Measurements from ENCODE around the gene HEBP1.

DNA sequence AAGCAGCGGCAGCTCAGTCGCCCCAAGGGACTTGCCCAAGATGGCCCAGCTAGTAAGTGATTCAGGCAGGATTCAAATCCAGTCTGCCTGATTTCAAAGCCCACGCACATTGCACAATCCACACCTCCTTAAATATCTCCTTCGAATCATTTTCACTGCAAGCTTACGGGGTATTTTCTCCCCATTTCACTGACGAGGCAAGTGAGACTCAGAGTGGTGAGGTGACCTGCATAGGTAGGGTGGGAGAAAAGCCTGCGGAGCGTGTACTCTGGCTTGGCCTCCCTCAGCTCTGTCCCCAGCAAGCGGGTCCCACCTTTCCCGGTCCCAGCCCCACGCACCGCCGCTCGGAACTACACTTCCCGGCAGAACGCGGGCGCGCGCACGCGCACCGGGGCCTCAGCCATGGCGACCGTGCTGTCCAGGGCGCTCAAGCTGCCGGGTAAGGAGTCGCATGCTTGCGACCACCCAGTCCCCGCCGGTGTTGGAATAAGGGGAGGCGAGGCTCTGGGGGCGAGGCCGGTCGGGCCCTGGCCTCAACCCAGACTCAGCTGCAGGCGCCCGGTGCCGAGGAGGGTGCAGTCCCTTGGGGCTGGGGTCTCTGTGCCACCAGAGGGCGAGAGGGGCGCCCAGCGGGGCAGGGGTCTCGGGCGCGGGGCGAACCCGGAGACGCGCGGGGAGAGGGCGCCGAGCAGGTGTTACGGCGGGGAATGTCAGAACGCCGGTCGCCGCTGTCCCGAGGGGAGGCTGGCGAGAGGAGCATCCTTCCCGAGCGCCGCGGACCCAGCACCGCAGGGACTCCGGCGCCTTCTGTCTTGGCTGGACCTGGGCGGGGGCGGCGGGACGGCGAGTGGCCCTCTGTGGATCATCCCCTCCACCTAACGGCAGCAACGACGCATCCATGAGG, 44.2 kb upstream of the HEBP1 start, which contains the start of gene FAM234B:
- TF ChIP-seq POLR2A (IDR thresholded peaks at IDR 0.05; ENCODE audit: low read length) (peak; percentile 27), GATA1 (IDR thresholded peaks at IDR 0.05; ENCODE audit: low read depth, low read length) (no peak)

Data from erythroblast (primary cell).